ENCODE data around the gene SCRN2.

SCRN2 gene

DNA sequence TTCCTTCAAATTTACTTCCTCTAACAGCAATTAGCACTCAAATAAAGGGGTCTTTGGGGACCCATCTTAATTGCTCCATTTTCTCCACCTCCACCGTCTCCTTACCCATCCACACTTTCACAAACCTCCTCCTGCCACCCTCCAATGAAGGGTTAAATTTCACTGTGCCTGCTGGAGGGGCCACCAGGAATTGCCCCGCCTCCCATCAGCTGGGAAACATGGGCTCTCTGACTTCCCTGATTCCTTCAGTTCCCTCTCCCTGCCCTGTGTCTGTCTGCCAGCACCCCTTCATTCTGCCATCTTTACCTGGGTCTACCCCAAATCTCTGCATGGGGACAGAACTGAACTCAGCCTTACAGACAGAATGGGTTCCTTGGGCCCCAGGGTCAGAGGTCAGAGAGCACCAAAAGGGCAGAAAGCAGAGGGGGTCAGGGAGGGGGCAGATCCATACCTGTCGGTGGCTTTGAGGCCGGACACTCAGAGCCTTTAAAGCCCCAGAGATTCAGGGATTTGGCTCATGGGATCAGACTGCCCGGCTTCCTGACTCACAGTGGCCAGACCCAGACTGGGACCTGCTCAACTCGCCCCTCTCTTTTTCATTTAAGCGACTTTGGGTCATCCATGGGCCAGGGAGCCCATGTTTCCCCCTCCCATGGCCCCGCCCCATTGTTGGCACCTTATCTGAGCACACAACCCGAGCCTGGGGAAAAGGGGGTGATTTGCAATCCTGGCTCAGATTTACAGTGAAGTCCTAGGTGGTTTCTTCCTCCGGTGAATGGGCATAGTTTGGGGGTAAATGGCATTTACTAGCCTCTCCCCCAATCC is 37.3 kb upstream of the SCRN2 start:
- CTCF ChIA-PET: interaction anchor here (0.7 to 17.9 kb wide), 2 partner anchors 11 to 32 kb away, joined by 3 to 547 read pairs; partner anchors contain the start of genes SCRN2 and SP6
- Mint-ChIP-seq H3K4me1 (peaks cover 22% of the 10 kb centered on the region), H3K4me3 (no peak overlapping the region), H3K9me3 (no peaks in the 10 kb centered on the region), H3K27me3 (peaks cover 91% of the 10 kb centered on the region), H3K36me3 (no peaks in the 10 kb centered on the region), H3K27ac (no peak overlapping the region)
- DNase-seq: no peak

DNA sequence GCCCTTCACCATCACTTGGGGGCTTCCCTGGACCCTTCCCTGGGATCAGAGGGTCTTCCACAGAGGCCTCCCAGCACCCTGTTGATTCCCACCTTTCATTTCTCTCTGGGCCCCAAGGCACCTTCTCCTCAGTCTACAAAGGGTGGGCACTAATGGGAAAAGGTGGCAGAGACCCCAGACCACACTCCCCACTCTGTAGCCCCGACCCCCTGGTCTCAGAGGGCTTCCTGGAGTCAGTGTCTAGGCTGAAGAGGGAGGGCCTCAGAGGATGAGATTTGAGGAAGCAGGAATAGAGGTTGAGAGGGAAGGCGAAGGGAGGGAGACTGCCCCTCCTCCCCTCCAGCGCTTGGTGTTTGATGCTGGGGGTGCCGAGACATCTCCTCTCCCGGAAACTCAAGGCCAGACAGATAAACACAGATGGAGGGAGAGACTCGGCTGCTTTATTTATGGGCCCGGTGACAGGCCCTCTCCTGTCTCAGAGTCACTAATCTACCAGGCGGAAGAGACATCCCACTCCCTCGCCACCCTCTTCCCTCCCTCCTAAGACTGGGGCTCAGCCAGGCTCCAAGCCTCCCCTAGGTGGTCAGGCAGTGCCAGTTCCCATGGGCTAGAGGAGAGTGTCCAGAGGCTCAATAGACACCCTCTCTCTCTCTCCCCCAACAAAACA is 36.4 kb upstream of the SCRN2 start:
- CTCF ChIA-PET: no interaction called here
- H3K9me3 Mint-ChIP-seq: no peaks in the 10 kb centered on the region
- H3K27me3 Mint-ChIP-seq: peaks cover 92% of the 10 kb centered on the region
- DNase-seq: no peak
- no peak overlapping the region for H3K4me3 Mint-ChIP-seq
- peaks cover 13% of the 10 kb centered on the region for H3K4me1 Mint-ChIP-seq
- H3K27ac Mint-ChIP-seq: no peak overlapping the region
- no peaks in the 10 kb centered on the region for H3K36me3 Mint-ChIP-seq

DNA sequence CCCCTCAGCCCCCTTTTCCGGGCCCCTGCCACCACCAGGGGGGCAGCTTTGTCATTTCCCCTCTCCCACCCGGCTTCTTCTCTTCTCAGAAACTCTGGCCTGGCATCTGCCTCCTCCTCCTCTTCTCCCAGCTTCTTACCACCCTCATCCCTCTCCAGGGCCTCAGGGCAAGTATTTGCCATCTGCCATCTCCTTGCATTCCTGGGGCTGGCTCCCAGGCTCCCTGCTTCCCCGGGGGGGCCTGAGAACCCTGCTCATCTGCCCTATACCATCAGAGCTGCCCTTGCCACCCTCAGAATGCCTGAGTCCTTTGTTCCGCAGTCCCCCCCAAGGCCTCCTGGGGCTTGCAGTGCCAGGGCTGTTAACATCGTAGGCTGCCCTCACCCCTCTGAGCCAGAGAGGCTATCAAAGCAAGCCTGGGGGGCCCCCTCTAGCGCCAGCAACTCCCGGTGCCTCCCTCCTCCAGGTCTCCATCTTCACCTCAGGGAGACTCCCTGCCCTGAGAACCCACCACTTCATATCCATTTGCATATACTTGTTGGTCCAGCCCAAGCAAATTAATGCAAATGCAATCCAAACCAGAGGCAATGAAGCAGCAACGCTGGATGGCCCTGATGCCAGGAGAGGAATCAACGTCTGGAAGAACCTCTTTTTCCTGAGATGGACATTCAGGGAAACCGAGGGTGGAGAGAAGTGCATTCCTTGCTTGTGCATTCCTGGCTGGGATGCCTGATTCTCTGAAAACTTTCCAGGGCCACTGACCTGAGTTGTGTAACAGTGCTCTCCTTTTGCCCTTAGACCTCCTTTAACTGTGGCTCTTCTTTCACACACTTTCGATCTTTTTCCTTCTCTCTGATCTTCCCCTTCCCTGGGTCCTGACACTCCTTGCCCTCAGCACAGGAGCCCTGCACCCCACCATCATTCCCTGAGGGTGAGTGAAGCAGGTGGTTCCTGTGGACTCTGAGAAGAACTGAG is 34.2 kb upstream of the SCRN2 start:
- Mint-ChIP-seq H3K27me3 (peaks cover 94% of the 10 kb centered on the region), H3K9me3 (no peaks in the 10 kb centered on the region), H3K4me3 (no peak overlapping the region)

DNA sequence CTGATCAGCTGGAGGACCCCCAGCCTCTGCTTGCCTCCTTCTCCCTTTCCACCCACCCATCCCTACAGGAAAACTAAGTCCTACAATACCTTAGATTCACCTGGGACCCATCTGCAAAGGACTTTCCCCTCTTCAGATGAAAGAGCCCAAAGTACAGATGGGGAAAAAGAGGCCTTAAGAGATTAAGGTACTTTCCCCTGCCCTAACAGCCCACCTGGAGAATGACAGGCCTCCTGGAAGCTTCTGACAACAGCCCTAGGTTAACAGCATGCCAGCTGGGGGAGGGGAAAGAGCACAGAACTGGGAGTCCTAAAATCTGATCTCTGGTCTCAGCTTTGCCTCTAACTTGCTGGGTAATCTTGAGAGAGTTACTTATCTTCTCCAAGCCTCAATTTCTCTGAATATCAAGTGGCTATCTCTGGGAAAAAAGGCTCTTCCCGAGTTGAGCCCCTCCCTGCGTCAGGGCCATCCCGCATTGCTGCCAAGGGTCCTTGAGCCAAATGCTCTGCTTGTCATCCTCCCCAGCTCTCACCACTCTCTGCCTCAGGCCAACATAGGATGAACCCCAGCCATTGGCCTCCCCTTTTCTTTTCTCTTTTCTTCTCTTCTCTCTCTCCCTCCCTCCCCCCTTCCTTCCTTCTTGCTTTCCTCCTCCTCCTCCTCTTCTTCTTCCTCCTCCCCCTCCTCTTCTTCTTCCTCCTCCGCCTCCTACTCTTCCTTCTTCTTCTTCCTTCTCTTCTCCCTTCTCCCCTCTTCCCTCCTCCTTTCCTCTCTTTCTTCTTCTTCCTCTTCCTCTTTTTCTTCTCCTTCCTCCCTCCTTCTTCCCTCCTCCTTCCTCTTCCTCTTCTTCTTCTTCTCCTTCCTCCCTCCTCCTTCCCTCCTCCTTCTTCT is 32.4 kb upstream of the SCRN2 start:
- H3K36me3 Mint-ChIP-seq: no peaks in the 10 kb centered on the region
- no peak overlapping the region for H3K4me3 Mint-ChIP-seq
- H3K4me1 Mint-ChIP-seq: no peaks in the 10 kb centered on the region
- H3K27ac Mint-ChIP-seq: no peak overlapping the region
- CTCF ChIA-PET: interaction anchor here (0.9 to 1.1 kb wide), 2 partner anchors 26 to 32 kb away, joined by 3 read pairs; partner anchors contain the start of gene SCRN2
- H3K27me3 Mint-ChIP-seq: peaks cover 96% of the 10 kb centered on the region
- no peaks in the 10 kb centered on the region for H3K9me3 Mint-ChIP-seq
- DNase-seq: no peak

More for the DNA sequence above, 34.2 kb upstream of the SCRN2 start:
- H3K27ac Mint-ChIP-seq: no peak overlapping the region
- H3K4me1 Mint-ChIP-seq: peaks cover 4% of the 10 kb centered on the region
- no peaks in the 10 kb centered on the region for H3K36me3 Mint-ChIP-seq
- no peak for DNase-seq
- CTCF ChIA-PET: interaction anchor here (0.6 kb wide), 2 partner anchors 14 to 15 kb away, joined by 3 read pairs; no protein-coding TSS in a partner anchor

DNA sequence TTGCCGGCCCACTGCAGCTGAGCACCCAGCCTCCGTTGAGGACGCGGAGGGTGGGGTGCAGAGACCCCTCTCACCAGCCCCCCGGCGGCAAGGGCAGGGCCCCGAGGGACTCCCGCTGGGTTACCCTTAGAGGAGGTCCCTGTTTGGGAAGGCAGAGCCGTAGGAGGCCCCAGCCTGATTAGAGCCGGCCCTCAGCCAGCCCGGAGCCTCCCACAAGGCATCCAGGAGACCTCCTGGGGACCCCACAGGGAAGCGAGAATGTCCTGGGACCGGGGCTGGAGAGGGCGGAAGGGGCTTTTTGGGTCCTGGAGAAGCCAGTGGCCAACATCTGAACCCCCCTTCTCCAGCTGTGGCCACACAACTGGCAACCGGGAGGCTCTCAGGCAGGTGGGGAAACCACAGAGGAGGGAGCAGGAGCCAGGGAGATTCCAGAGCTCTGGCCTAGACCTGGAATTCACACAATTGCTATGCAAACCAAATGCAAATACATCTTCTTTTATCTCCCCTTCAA is 31.6 kb upstream of the SCRN2 start:
- H3K27me3 Mint-ChIP-seq: peaks cover 96% of the 10 kb centered on the region
- no peaks in the 10 kb centered on the region for H3K36me3 Mint-ChIP-seq
- CTCF ChIA-PET: interaction anchor here (0.9 to 1.1 kb wide), 2 partner anchors 25 to 31 kb away, joined by 3 read pairs; partner anchors contain the start of gene SCRN2
- H3K27ac Mint-ChIP-seq: no peak overlapping the region
- no peak overlapping the region for H3K4me3 Mint-ChIP-seq
- H3K9me3 Mint-ChIP-seq: no peaks in the 10 kb centered on the region
- H3K4me1 Mint-ChIP-seq: no peaks in the 10 kb centered on the region
- DNase-seq: no peak

DNA sequence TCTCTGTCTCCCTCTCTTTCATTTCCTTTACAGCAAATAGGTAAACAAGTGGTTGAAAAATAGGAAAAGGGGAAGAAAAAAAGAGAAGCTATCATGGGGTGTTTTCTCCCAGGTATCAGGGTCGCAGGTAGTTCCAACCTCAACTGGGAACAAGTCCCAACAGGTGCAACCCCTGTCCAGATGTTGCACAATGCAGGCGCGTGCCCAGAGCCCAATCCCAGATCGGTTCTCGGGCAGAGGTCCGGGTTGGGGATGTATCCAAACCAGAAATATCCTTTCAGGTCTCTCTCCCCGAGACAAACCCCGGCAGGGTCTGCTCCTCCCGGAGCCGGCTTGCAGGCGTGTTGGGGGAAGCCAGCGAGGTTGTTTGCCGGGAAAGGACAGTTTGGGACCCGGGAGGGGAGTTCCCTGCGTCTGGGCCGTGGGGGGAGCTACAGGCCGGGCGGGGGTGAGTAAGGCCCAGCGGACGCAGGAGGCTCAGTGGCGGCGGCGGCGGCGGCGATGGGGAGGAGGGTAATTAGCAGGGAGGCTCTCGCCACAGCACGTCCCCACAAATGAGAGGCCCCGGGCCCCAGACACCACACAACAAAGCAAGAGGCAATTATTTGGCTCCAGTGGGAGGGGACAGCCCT is 31.1 kb upstream of the SCRN2 start:
- CTCF ChIA-PET: no interaction called here
- Mint-ChIP-seq H3K27me3 (peaks cover 96% of the 10 kb centered on the region), H3K9me3 (no peaks in the 10 kb centered on the region), H3K4me3 (no peak overlapping the region), H3K27ac (no peak overlapping the region), H3K4me1 (no peaks in the 10 kb centered on the region), H3K36me3 (no peaks in the 10 kb centered on the region)
- no peak for DNase-seq

DNA sequence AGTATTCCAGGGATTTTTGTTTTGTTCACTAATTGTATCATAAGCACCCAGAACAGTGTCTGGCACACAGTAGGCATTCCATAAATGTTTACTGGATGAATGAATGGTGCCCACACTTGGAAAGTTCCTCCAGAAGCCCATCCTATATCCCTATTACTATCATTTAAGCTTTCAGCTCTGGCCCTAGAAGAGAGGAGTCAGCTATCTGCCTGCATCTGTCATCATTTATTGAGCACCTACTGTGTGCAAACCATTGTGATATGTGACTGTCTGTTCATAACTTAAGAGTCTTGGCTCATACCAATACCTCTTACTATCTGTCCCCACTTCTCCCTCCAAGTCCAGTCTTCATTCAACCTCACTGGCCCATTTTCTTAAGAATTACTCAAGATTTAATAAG is 30.0 kb upstream of the SCRN2 start:
- Mint-ChIP-seq H3K27ac (no peak overlapping the region), H3K4me1 (no peaks in the 10 kb centered on the region), H3K4me3 (no peak overlapping the region), H3K27me3 (peaks cover 100% of the 10 kb centered on the region), H3K9me3 (no peaks in the 10 kb centered on the region), H3K36me3 (no peaks in the 10 kb centered on the region)
- CTCF ChIA-PET: interaction anchor here (1.2 to 2.1 kb wide), 3 partner anchors 18 to 24 kb away, joined by 6 read pairs; no protein-coding TSS in a partner anchor
- DNase-seq: no peak

DNA sequence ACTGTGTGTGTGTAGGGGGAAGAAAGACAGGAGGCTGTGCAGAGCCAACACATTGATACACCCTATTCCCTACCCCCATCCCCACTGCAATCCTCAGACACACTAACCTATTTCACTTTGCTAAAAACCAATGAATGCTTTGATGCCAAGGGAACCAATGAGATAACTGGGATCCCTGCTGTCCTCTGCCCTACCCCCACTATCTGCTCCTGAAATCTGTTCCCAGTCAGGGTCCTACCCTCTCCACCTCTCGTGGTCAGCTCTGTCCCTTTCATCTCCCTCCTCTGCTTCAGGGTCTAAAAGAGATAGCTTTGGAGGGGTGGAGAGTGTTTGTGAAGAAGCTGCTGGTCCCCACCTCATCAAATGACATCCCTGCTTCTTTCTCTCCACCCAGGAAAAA is 29.0 kb upstream of the SCRN2 start:
- peaks cover 10% of the 10 kb centered on the region for H3K4me1 Mint-ChIP-seq

DNA sequence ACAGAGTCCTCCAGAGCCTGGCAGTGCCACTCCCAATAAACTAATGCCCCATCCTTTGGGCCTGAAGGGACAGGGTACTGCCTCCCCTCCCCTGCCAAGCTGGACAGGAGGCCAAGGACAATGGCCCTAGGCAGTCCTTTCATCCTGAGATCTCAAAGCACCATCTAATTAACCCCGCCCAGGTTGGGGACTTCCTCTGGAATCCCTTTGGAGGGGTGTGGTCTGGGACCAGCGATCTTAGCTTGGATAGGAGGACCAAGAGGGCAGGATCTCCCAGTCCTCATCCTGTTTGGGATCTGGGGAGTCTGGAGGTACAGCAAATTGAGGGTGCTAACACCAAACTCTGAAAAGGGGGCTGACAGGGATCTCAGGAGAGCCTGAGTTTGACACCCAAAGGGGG is 28.0 kb upstream of the SCRN2 start:
- Mint-ChIP-seq H3K9me3 (no peaks in the 10 kb centered on the region), H3K27ac (no peak overlapping the region), H3K27me3 (peaks cover 99% of the 10 kb centered on the region), H3K36me3 (no peaks in the 10 kb centered on the region), H3K4me1 (peaks cover 18% of the 10 kb centered on the region), H3K4me3 (no peak overlapping the region)
- CTCF ChIA-PET: interaction anchor here (0.5 to 2.1 kb wide), 2 partner anchors 22 to 78 kb away, joined by 3 to 6 read pairs; no protein-coding TSS in a partner anchor
- DNase-seq: no peak

More for the DNA sequence above, 29.0 kb upstream of the SCRN2 start:
- Mint-ChIP-seq H3K4me3 (no peak overlapping the region), H3K9me3 (no peaks in the 10 kb centered on the region), H3K36me3 (no peaks in the 10 kb centered on the region), H3K27me3 (peaks cover 100% of the 10 kb centered on the region), H3K27ac (no peak overlapping the region)
- CTCF ChIA-PET: interaction anchor here (1.2 to 2.1 kb wide), 4 partner anchors 16 to 23 kb away, joined by 3 to 6 read pairs (median 6); no protein-coding TSS in a partner anchor
- no peak for DNase-seq

DNA sequence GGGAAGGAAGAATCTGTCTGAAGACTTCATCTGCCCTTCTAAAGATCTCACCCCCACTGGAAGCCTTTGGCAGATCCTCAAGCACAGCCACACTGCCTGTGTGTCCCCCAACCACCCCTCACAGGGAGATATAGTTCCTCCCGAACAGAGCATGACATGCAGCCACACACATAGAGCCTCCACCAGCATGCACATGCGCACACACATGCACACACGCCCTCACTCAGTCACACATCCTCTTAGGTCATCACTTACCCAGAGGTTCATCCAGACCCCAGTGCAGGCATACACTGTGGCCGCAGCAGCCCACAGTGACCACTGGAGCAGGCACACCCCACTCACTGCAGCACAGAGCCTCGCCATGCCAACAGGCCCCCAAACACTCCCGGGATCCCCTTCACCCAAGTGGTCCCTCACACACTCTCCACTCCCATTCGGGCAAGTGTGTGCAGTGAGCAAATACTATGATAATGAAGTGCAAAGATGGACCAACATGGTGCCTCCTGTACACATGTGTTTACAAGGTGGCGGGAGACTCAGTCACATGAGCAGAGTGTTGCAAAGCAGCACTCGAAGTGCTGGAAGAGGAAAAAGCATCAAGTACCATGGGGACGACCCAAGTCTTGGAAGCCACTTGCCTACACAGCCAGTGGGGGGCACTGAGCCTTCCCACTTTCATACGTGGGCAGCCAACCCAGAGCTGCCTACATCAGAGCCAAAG is 26.9 kb upstream of the SCRN2 start:
- H3K9me3 Mint-ChIP-seq: no peaks in the 10 kb centered on the region
- no peaks in the 10 kb centered on the region for H3K36me3 Mint-ChIP-seq
- H3K27me3 Mint-ChIP-seq: peaks cover 87% of the 10 kb centered on the region
- peaks cover 23% of the 10 kb centered on the region for H3K4me1 Mint-ChIP-seq
- DNase-seq: no peak
- CTCF ChIA-PET: no interaction called here
- H3K4me3 Mint-ChIP-seq: no peak overlapping the region
- no peak overlapping the region for H3K27ac Mint-ChIP-seq

DNA sequence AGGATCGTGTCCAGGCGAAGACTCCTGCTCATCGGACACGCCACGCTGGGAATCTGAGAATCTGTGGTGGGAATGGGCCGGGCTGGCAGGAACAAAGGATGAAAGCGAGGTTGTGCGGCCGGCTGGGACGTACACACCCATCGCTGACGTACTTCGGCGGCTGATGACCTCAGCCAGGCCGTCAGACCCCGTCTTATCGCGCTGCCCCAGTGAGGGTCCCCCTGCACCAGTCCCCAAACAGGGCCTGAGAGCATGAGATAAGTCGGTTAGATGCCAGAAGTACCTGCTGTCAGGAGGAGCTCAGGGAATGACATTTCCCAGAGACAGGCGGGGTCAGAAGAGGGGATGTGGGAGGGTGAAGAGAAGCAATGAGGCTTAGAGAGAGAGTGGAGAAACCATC is 25.9 kb upstream of the SCRN2 start:
- Mint-ChIP-seq H3K4me1 (peaks cover 32% of the 10 kb centered on the region), H3K36me3 (no peaks in the 10 kb centered on the region), H3K27me3 (peaks cover 77% of the 10 kb centered on the region), H3K27ac (no peak overlapping the region), H3K4me3 (no peak overlapping the region), H3K9me3 (no peaks in the 10 kb centered on the region)
- no peak for DNase-seq
- CTCF ChIA-PET: no interaction called here

DNA sequence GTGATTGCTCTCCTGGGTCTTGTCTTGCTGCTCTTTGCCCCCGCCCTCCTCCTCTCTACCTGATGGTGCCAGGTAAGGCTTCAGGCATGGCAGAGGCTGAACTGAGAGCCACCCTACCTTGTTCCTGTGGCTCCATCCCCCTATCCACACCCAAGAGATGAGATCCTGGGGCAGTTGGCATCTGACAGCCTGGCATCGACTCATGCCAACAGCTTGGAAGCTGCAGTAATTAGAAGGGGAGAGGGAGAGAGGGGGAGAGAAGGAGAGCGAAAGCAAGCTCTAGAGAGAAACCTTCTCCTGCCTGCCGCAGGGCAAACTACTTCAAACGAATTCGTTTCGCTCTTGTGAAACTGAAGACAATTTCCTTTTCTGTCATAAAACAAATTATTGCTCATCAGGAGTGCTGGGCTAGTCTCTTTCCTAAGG is 23.7 kb upstream of the SCRN2 start:
- peak; percentile 46 for DNase-seq
- CTCF ChIA-PET: interaction anchor here (1.1 to 2.5 kb wide), 5 partner anchors 17 to 25 kb away, joined by 3 to 10 read pairs (median 6); partner anchors contain the start of gene SCRN2
- Mint-ChIP-seq H3K27ac (peak overlapping the region; percentile 72), H3K36me3 (no peaks in the 10 kb centered on the region), H3K4me3 (no peak overlapping the region), H3K27me3 (peaks cover 63% of the 10 kb centered on the region), H3K4me1 (peaks cover 32% of the 10 kb centered on the region), H3K9me3 (no peaks in the 10 kb centered on the region)

Data from activated naive CD4-positive, alpha-beta T cell treated with anti-CD3 and anti-CD28 coated beads, Interleukin-2, amount 10 ng/mL, durations not matched to agents 7 days and 5 days (primary cell).